Smooth muscle cell (in vitro differentiated cells): ENCODE results near the gene DDX31. TPM values are rescaled to one million over a fixed set of nuclear protein-coding genes. Genes with fewer than 3 reads are reported as not detected.
A peak's percentile ranks its signal among the peaks of the same experiment; 100 is the strongest.
"Not testable (repeated sequence)": the region's sequence is repeated elsewhere in the genome, so short reads cannot be mapped to it uniquely, and the experiment has no call there.

ENCODE experiments used
- DNase-seq: peaks from one replicate; lab custom pipeline; 2025; ENCODE audit not compliant: unreplicated experiment; lab: John Stamatoyannopoulos, UW
- H2AFZ ChIP-seq: fragments of 200-600 bp; sonication (generic); 2 replicates; pipeline ENCODE4 v1.6.0; 2016; ENCODE audit warnings: antibody characterized with exemption, low read depth, mild to moderate bottlenecking
- H3F3A ChIP-seq: fragments of 200-600 bp; sonication (generic); 2 replicates; pipeline ENCODE4 v1.6.0; 2017; ENCODE audit warnings: antibody characterized with exemption, low read depth
- H3K27ac ChIP-seq: fragments of 200-600 bp; sonication (generic); 2 replicates; pipeline ENCODE4 v1.5.1; 2016; ENCODE audit warnings: low read depth, mild to moderate bottlenecking
- H3K27me3 ChIP-seq: fragments of 200-600 bp; sonication (generic); 2 replicates; pipeline ENCODE4 v1.6.1; 2016; ENCODE audit warnings: low read depth, mild to moderate bottlenecking
- H3K36me3 ChIP-seq: fragments of 200-600 bp; sonication (generic); 2 replicates; pipeline ENCODE4 v1.5.1; 2016; ENCODE audit warnings: low read depth
- H3K4me1 ChIP-seq: fragments of 200-600 bp; sonication (generic); 2 replicates; pipeline ENCODE4 v1.5.1; 2016; ENCODE audit warnings: low read depth
- H3K4me2 ChIP-seq: fragments of 200-600 bp; sonication (generic); 2 replicates; pipeline ENCODE4 v1.6.0; 2016; ENCODE audit warnings: mild to moderate bottlenecking
- H3K4me3 ChIP-seq: fragments of 200-600 bp; sonication (generic); 2 replicates; pipeline ENCODE4 v1.5.1; 2016; ENCODE audit warnings: mild to moderate bottlenecking
- H3K79me2 ChIP-seq: fragments of 200-600 bp; sonication (generic); 2 replicates; pipeline ENCODE4 v1.6.0; 2016; ENCODE audit warnings: low read depth, mild to moderate bottlenecking
- H3K9ac ChIP-seq: fragments of 200-600 bp; sonication (generic); 2 replicates; pipeline ENCODE4 v1.6.0; 2016; ENCODE audit warnings: low read depth
- H3K9me3 ChIP-seq: fragments of 200-600 bp; sonication (generic); replicated peaks from 2 replicates; pipeline ENCODE4 v1.5.1; 2016; ENCODE audit warnings: low read depth
- H4K20me1 ChIP-seq: fragments of 200-600 bp; sonication (generic); 2 replicates; pipeline ENCODE4 v1.6.0; 2016; ENCODE audit warnings: low read depth
- CTCF ChIP-seq: fragments of 200-600 bp; sonication (generic); IDR thresholded peaks from 2 replicates; pipeline ENCODE4 v1.5.1; 2017; ENCODE audit warnings: borderline replicate concordance, mild to moderate bottlenecking, antibody characterized with exemption; ENCODE audit not compliant: insufficient read depth, poor library complexity, severe bottlenecking
- WGBS: methylation state at CpG from one replicate; pipeline ENCODE4 v1.1.7; 2016; ENCODE audit warnings: low lambda C conversion rate; 5-methylcytosine and 5-hydroxymethylcytosine counted together
- polyA plus RNA-seq: library from polyadenylated mRNA; unstranded; fragments of >200 nt; fragmentation: Nextera tagmentation; extraction: Ambion mirVana; gene quantifications from 2 replicates; pipeline ENCODE4 v1.2.1, GENCODE V29; 2016
- total RNA-seq: library from RNA; depleted of rRNA; stranded (reverse); fragments of >200 nt; gene quantifications from 2 replicates; pipeline ENCODE4 v1.2.3, GENCODE V29; 2014

The DDX31 gene
- total RNA-seq (11.0 and 11.9 TPM in 2 replicates), polyA plus RNA-seq (5.9 and 6.6 TPM in 2 replicates)

GRCh38 chr9:132669698-132670456 lies at the start of gene DDX31:
DDX31 (minus strand) TSS chr9:132669983; CDS start chr9:132669934, 49 bp downstream.
- H4K20me1 ChIP-seq: peaks cover 45% of the 10 kb centered on the region
- H3K9me3 ChIP-seq: no peaks in the 10 kb centered on the region
- H3K4me2 ChIP-seq: peak within 1 kb of the TSS; percentile 91
- under 1% methylated on average over 69 of the region's 77 CpGs for WGBS
- H3K36me3 ChIP-seq: no peaks in the 10 kb centered on the region
- no peak for TF ChIP-seq CTCF
- peak; percentile 81 for DNase-seq
- peaks cover 87% of the 10 kb centered on the region for H3K79me2 ChIP-seq
- peak within 1 kb of the TSS; percentile 96 for H3K4me3 ChIP-seq
- no peaks in the 10 kb centered on the region for H3K27me3 ChIP-seq
- H2AFZ ChIP-seq: peak within 1 kb of the TSS; percentile 96
- no peaks in the 10 kb centered on the region for H3F3A ChIP-seq
- peak within 1 kb of the TSS; percentile 98 for H3K9ac ChIP-seq
- peak within 1 kb of the TSS; percentile 98 for H3K27ac ChIP-seq
- H3K4me1 ChIP-seq: peaks cover 16% of the 10 kb centered on the region

GRCh38 chr9:132718381-132718928 lies 48.7 kb upstream of the DDX31 start:
- H2AFZ ChIP-seq, H3K4me3 ChIP-seq, H3K9me3 ChIP-seq, DNase-seq, H3K79me2 ChIP-seq, H3K9ac ChIP-seq, H3K36me3 ChIP-seq, H3K27me3 ChIP-seq, H4K20me1 ChIP-seq, H3K4me1 ChIP-seq, H3K27ac ChIP-seq, H3F3A ChIP-seq, H3K4me2 ChIP-seq: not testable (repeated sequence)
- 68% methylated on average over 8 of the region's 8 CpGs for WGBS

GRCh38 chr9:132717326-132717945 lies 47.7 kb upstream of the DDX31 start:
- no peak for TF ChIP-seq CTCF
- H3K9me3 ChIP-seq: no peaks in the 10 kb centered on the region
- H3F3A ChIP-seq: no peaks in the 10 kb centered on the region
- WGBS: 84% methylated on average over 13 of the region's 13 CpGs
- no peaks in the 10 kb centered on the region for H4K20me1 ChIP-seq
- H3K4me1 ChIP-seq: no peaks in the 10 kb centered on the region
- no peak overlapping the region for H3K4me2 ChIP-seq
- no peak overlapping the region for H3K9ac ChIP-seq
- H3K79me2 ChIP-seq: no peaks in the 10 kb centered on the region
- no peaks in the 10 kb centered on the region for H3K36me3 ChIP-seq
- DNase-seq: no peak
- H3K27ac ChIP-seq: no peak overlapping the region
- no peak overlapping the region for H3K4me3 ChIP-seq
- H2AFZ ChIP-seq: no peak overlapping the region
- no peaks in the 10 kb centered on the region for H3K27me3 ChIP-seq

- Histone ChIP-seq H3K4me2 (no peak overlapping the region), H3K9ac (no peak overlapping the region), H2AFZ (no peak overlapping the region), H3K4me1 (no peaks in the 10 kb centered on the region), H3K9me3 (no peaks in the 10 kb centered on the region), H3K4me3 (no peak overlapping the region), H3F3A (no peaks in the 10 kb centered on the region), H3K36me3 (no peaks in the 10 kb centered on the region), H4K20me1 (no peaks in the 10 kb centered on the region), H3K79me2 (no peaks in the 10 kb centered on the region), H3K27me3 (no peaks in the 10 kb centered on the region), H3K27ac (no peak overlapping the region)
- WGBS: 91% methylated on average over 4 of the region's 4 CpGs
- DNase-seq: no peak
- TF ChIP-seq CTCF: no peak
These were observed 46.2 kb upstream of the DDX31 start for GRCh38 chr9:132716007-132716406.
